Measurements from ENCODE around the gene HEYL. TPM values are rescaled to one million over a fixed set of nuclear protein-coding genes. Genes with fewer than 3 reads are reported as not detected.
A peak's percentile ranks its signal among the peaks of the same experiment; 100 is the strongest.

Gene HEYL
- total and polyA plus RNA-seq, 9 of the 15 experiments (the other 6 are each of a cell fraction or from before 2014, with no cell fraction given): 0.13 to 0.89 (median 0.25) TPM

- TF ChIP-seq CBX8 (IDR thresholded peaks at IDR 0.05; ENCODE audit: borderline replicate concordance, extremely low read depth, low read depth, low read length, poor library complexity, severe bottlenecking) (no peak), RAD51 (IDR thresholded peaks at IDR 0.05; ENCODE audit: borderline replicate concordance, low read depth) (peak; percentile 58; the same call in 1 of the 2 replicates), ZNF134 (CRISPR knock-in tag; conservative IDR thresholded peaks at IDR 0.05) (no peak), SMARCC2 (IDR thresholded peaks at IDR 0.05; ENCODE audit: low read depth) (no peak), BDP1 (IDR thresholded peaks at IDR 0.05; ENCODE audit: insufficient read depth, insufficient read length) (no peak), ZNF445 (CRISPR knock-in tag; IDR thresholded peaks at IDR 0.05; ENCODE audit: low read depth) (no peak), SETDB1 (IDR thresholded peaks at IDR 0.05; ENCODE audit: low read length) (no peak), DIDO1 (tag; IDR thresholded peaks at IDR 0.05; ENCODE audit: low read depth) (no peak), RBM22 (IDR thresholded peaks at IDR 0.05; ENCODE audit: low read depth, low read length, poor library complexity, severe bottlenecking) (no peak), FOXJ2 (tag; IDR thresholded peaks at IDR 0.05) (no peak), ZC3H11A (IDR thresholded peaks at IDR 0.05; ENCODE audit: low read depth, low read length) (no peak), MCM7 (IDR thresholded peaks at IDR 0.05) (no peak), ZBTB49 (CRISPR knock-in tag; IDR thresholded peaks at IDR 0.05; ENCODE audit: borderline replicate concordance) (no peak), PHF21A (IDR thresholded peaks at IDR 0.05; ENCODE audit: borderline replicate concordance, low read depth) (no peak), HDAC2 (IDR thresholded peaks at IDR 0.05) (no peak), NKRF (IDR thresholded peaks at IDR 0.05; ENCODE audit: borderline replicate concordance) (peak; percentile 52; the same call in 1 of the 2 replicates), SREBF2 (CRISPR knock-in tag; IDR thresholded peaks at IDR 0.05) (no peak), MCM3 (IDR thresholded peaks at IDR 0.05) (no peak), FIP1L1 (IDR thresholded peaks at IDR 0.05; ENCODE audit: low read depth, low read length, poor library complexity, severe bottlenecking) (no peak), KLF13 (tag; IDR thresholded peaks at IDR 0.05; ENCODE audit: borderline replicate concordance, low read depth) (no peak), ZNF76 (CRISPR knock-in tag; IDR thresholded peaks at IDR 0.05; ENCODE audit: borderline replicate concordance) (no peak), SNIP1 (IDR thresholded peaks at IDR 0.05; ENCODE audit: low read depth) (no peak)
- TF ChIP-seq, protein P1, sequence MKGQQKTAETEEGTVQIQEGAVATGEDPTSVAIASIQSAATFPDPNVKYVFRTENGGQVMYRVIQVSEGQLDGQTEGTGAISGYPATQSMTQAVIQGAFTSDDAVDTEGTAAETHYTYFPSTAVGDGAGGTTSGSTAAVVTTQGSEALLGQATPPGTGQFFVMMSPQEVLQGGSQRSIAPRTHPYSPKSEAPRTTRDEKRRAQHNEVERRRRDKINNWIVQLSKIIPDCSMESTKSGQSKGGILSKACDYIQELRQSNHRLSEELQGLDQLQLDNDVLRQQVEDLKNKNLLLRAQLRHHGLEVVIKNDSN (CRISPR knock-in tag; IDR thresholded peaks at IDR 0.05): peak; percentile 85
These were observed 64.8 kb downstream of the HEYL start (continued) for GRCh38 chr1:39574646-39575045.

Data from K562 (cell line).